ENCODE results near the gene LRRC34.

- no peak for TF ChIP-seq CTCF (IDR thresholded peaks at IDR 0.05)
- no peak for TF ChIP-seq POLR2A (IDR thresholded peaks at IDR 0.05)
Measured at GRCh38 chr3:169815590-169816150, 3.0 kb upstream of the LRRC34 start.
